ENCODE data around the gene FARP1. TPM values are rescaled to one million over a fixed set of nuclear protein-coding genes. Genes with fewer than 3 reads are reported as not detected.

FARP1 gene
- total and polyA plus RNA-seq, 10 of the 15 experiments (the other 5 are each of a cell fraction or from before 2014, with no cell fraction given) = 0.17 to 6.9 (median 0.68) TPM

DNA sequence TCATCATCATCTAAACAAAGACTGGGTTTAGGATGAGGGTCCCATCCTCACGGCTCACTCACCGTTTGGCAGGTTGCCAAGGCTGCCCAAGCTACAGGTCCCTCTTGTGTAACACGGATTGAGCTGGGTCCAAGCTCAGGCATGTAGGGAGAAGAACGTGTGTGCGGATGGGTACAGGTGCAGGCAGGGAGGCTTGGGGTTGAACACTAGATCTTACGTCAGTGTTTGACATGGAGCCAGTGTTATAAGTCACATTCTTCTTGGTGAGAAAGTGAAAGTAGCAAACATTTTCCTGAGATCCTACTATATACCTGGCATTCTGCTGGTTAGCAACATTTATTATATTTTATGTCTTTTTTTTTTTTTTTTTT, 171.0 kb downstream of the FARP1 start:
- RAD21 ChIA-PET (ENCODE audit: unreplicated experiment) = no interaction called here
- Histone ChIP-seq H3K9me3 (replicated peaks; ENCODE audit: control insufficient read depth, insufficient read depth, low read length) (no peaks in the 10 kb centered on the region), H3K27me3 (replicated peaks in 1 of 2; ENCODE audit: control insufficient read depth in 2 of 2, insufficient read depth in 2 of 2, low read length in 1 of 2) (no peaks in the 10 kb centered on the region), H3K79me2 (ENCODE audit: control insufficient read depth, insufficient read depth, low read length) (no peaks in the 10 kb centered on the region), H3K4me2 (ENCODE audit: control insufficient read depth, insufficient read depth) (no peak overlapping the region), H3K9ac (ENCODE audit: control insufficient read depth, insufficient read depth, low read length) (no peak overlapping the region), H3K36me3 (ENCODE audit: control insufficient read depth in 2 of 2, insufficient read depth in 2 of 2, low read length in 1 of 2) (no peaks in the 10 kb centered on the region), H3K4me1 (ENCODE audit: control insufficient read depth, insufficient read depth, low read length) (no peaks in the 10 kb centered on the region), H2AFZ (ENCODE audit: control insufficient read depth, low read depth, low read length) (no peak overlapping the region), H4K20me1 (ENCODE audit: control insufficient read depth, insufficient read depth) (no peaks in the 10 kb centered on the region), H3K27ac (ENCODE audit: control insufficient read depth, insufficient read depth) (no peak overlapping the region), H3K4me3 (no peak overlapping the region)
- WGBS (ENCODE audit: insufficient coverage, insufficient replicate concordance, low lambda C conversion rate, missing lambda C conversion rate) = 85% methylated on average over 6 of the region's 6 CpGs
- SMC1A ChIA-PET (ENCODE audit: uncharacterized antibody, unreplicated experiment) = no interaction called here
- CTCF ChIA-PET = no interaction called here
- intact Hi-C loops (cut with micrococcal nuclease; ENCODE audit: unreplicated experiment) (no loop called here), in situ Hi-C loops (cut with MboI) (no loop called here)
- DNase-seq (ENCODE audit: low read depth, low spot score) = no peak
- POLR2A ChIA-PET = interaction anchor here (0.7 kb wide), 1 partner anchor 154 kb away, joined by 3 read pairs; no protein-coding TSS in a partner anchor
- no peak for FAIRE-seq
- ATAC-seq = no peak
- BruUV-seq (replicated peaks) = no TSS peak
- no peak for TF ChIP-seq CEBPB (IDR thresholded peaks at IDR 0.05; ENCODE audit: borderline replicate concordance in 1 of 2, low read depth in 2 of 2, low read length in 2 of 2)
- TF ChIP-seq, protein P1, sequence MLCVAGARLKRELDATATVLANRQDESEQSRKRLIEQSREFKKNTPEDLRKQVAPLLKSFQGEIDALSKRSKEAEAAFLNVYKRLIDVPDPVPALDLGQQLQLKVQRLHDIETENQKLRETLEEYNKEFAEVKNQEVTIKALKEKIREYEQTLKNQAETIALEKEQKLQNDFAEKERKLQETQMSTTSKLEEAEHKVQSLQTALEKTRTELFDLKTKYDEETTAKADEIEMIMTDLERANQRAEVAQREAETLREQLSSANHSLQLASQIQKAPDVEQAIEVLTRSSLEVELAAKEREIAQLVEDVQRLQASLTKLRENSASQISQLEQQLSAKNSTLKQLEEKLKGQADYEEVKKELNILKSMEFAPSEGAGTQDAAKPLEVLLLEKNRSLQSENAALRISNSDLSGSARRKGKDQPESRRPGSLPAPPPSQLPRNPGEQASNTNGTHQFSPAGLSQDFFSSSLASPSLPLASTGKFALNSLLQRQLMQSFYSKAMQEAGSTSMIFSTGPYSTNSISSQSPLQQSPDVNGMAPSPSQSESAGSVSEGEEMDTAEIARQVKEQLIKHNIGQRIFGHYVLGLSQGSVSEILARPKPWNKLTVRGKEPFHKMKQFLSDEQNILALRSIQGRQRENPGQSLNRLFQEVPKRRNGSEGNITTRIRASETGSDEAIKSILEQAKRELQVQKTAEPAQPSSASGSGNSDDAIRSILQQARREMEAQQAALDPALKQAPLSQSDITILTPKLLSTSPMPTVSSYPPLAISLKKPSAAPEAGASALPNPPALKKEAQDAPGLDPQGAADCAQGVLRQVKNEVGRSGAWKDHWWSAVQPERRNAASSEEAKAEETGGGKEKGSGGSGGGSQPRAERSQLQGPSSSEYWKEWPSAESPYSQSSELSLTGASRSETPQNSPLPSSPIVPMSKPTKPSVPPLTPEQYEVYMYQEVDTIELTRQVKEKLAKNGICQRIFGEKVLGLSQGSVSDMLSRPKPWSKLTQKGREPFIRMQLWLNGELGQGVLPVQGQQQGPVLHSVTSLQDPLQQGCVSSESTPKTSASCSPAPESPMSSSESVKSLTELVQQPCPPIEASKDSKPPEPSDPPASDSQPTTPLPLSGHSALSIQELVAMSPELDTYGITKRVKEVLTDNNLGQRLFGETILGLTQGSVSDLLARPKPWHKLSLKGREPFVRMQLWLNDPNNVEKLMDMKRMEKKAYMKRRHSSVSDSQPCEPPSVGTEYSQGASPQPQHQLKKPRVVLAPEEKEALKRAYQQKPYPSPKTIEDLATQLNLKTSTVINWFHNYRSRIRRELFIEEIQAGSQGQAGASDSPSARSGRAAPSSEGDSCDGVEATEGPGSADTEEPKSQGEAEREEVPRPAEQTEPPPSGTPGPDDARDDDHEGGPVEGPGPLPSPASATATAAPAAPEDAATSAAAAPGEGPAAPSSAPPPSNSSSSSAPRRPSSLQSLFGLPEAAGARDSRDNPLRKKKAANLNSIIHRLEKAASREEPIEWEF (IDR thresholded peaks at IDR 0.05; ENCODE audit: insufficient replicate concordance, low read depth, low read length) = no peak
- no peak for TF ChIP-seq EZH2 (IDR thresholded peaks at IDR 0.05; ENCODE audit: borderline replicate concordance, control insufficient read depth, low read depth, low read length)
- no peak for TF ChIP-seq CHD4 (IDR thresholded peaks at IDR 0.05)
- TF ChIP-seq, protein P2, sequence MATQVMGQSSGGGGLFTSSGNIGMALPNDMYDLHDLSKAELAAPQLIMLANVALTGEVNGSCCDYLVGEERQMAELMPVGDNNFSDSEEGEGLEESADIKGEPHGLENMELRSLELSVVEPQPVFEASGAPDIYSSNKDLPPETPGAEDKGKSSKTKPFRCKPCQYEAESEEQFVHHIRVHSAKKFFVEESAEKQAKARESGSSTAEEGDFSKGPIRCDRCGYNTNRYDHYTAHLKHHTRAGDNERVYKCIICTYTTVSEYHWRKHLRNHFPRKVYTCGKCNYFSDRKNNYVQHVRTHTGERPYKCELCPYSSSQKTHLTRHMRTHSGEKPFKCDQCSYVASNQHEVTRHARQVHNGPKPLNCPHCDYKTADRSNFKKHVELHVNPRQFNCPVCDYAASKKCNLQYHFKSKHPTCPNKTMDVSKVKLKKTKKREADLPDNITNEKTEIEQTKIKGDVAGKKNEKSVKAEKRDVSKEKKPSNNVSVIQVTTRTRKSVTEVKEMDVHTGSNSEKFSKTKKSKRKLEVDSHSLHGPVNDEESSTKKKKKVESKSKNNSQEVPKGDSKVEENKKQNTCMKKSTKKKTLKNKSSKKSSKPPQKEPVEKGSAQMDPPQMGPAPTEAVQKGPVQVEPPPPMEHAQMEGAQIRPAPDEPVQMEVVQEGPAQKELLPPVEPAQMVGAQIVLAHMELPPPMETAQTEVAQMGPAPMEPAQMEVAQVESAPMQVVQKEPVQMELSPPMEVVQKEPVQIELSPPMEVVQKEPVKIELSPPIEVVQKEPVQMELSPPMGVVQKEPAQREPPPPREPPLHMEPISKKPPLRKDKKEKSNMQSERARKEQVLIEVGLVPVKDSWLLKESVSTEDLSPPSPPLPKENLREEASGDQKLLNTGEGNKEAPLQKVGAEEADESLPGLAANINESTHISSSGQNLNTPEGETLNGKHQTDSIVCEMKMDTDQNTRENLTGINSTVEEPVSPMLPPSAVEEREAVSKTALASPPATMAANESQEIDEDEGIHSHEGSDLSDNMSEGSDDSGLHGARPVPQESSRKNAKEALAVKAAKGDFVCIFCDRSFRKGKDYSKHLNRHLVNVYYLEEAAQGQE (IDR thresholded peaks at IDR 0.05; ENCODE audit: low read depth, low read length) = no peak
- TF ChIP-seq BCL11A (IDR thresholded peaks at IDR 0.05; ENCODE audit: low read depth, low read length) = no peak
- no peak for TF ChIP-seq NBN (IDR thresholded peaks at IDR 0.05)
- TF ChIP-seq NFYB (IDR thresholded peaks at IDR 0.05; ENCODE audit: insufficient read depth, low read depth, low read length) = no peak
- TF ChIP-seq RFX5 (IDR thresholded peaks at IDR 0.05; ENCODE audit: low read depth, low read length) = no peak
- no peak for TF ChIP-seq BCLAF1 (IDR thresholded peaks at IDR 0.05)
- no peak for TF ChIP-seq LARP7 (IDR thresholded peaks at IDR 0.05)
- no peak for TF ChIP-seq TCF7 (IDR thresholded peaks at IDR 0.05; ENCODE audit: borderline replicate concordance)
- no peak for TF ChIP-seq TAF1 (IDR thresholded peaks at IDR 0.05; ENCODE audit: borderline replicate concordance, low read depth, low read length)
- no peak for TF ChIP-seq NFYA (IDR thresholded peaks at IDR 0.05; ENCODE audit: borderline replicate concordance, low read depth, low read length)
